Duodenal mucosa (tissue), 2 donors: Measurements from ENCODE around the gene YKT6.

Source experiments
- H3K27ac ChIP-seq: one replicate; pipeline ENCODE4 v1.7.0; 2013; ENCODE audit warnings: low read depth, low read length
- H3K27me3 ChIP-seq, 2 donors: one replicate each; pipeline ENCODE4 v1.7.0; 2013; ENCODE audit warnings: low read length in 2 of 2, control low read depth in 1 of 2; ENCODE audit not compliant: insufficient read depth in 2 of 2, control insufficient read depth in 1 of 2
- H3K36me3 ChIP-seq, 2 donors: one replicate each; pipeline ENCODE4 v1.7.0; 2013; ENCODE audit warnings: low read length in 2 of 2, control low read depth in 1 of 2; ENCODE audit not compliant: insufficient read depth in 2 of 2, control insufficient read depth in 1 of 2
- H3K4me1 ChIP-seq, 2 donors: one replicate each; pipeline ENCODE4 v1.7.0; 2013; ENCODE audit warnings: low read length in 2 of 2, control low read depth in 1 of 2; ENCODE audit not compliant: insufficient read depth in 2 of 2, control insufficient read depth in 1 of 2
- H3K4me3 ChIP-seq, 2 donors: one replicate each; pipeline ENCODE4 v1.7.0; 2013; ENCODE audit warnings: low read length in 2 of 2, low read depth in 1 of 2
- H3K9ac ChIP-seq, 2 donors: one replicate each; pipeline ENCODE4 v1.7.0; 2013; ENCODE audit warnings: low read length in 2 of 2, low read depth in 1 of 2
- H3K9me3 ChIP-seq, 2 donors: one replicate each; pipeline ENCODE4 v1.7.0; 2013; ENCODE audit warnings: low read length in 2 of 2, control low read depth in 1 of 2; ENCODE audit not compliant: control insufficient read depth in 1 of 2

Gene YKT6

DNA sequence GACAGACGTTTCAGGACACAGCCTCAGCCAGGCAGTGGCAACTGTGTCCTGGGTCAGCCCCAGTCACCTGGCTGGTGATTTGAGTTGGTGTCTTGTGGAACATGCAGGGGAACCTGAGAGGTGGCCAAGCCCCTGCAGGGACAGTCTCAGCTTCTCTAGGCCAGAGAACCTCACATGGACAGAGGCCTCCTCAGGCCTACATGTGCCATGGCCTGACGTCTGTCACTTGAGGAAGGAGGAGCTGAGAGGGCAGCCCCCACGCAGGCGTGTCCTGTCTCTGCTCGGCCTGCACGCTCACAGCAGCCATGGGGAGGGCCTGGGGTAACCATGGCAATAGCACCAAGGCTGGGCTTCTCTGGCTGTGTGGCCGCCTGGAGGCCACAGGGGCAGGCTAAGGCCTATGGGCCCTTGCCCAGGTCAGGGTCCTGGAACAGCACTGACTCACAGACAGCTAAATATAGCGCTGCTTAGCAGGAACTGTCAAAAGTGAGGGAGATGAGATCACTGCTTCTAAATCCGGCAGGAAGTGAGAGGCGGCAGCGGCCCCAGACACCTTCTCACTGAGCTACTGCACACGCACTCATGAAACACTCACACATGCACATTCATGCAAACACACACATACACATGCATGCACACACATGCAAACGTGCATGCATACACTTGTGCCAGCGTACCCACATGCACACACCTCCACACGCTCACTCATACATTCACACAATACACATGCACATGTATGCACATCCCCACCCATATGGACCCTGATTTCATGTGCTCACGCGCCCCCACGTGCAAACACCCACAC lies 57.0 kb downstream of the YKT6 start:
- H3K36me3 ChIP-seq = no peaks in the 10 kb centered on the region
- H3K4me3 ChIP-seq = peak overlapping the region; percentile 1 to 40
- no peaks in the 10 kb centered on the region for H3K9me3 ChIP-seq
- H3K9ac ChIP-seq = peak overlapping the region in 1 of 2 donors; percentile 7
- H3K27ac ChIP-seq = no peak overlapping the region
- no peaks in the 10 kb centered on the region for H3K27me3 ChIP-seq
- H3K4me1 ChIP-seq = peaks cover 15 to 19% of the 10 kb centered on the region in 2 donors

DNA sequence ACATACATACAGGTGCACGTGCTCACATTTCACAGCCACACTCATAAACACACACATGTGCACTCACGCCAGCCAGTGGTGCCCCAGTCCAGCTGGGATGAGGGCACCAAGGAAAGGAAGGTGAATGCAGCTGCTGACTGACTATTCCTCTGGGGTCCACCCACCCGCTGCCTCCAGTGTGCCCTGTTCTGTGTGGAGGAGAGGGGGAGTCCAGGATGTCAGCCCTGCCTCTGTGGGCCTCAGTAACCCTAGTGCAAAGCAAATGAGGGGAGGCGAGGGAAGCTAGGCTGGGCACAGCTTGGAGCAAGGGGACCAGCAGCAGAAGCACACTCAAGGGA lies 57.6 kb downstream of the YKT6 start:
- Histone ChIP-seq H3K27ac (no peak overlapping the region), H3K4me1 (peaks cover 15 to 19% of the 10 kb centered on the region in 2 donors), H3K4me3 (peak overlapping the region; percentile 1 to 40), H3K27me3 (no peaks in the 10 kb centered on the region), H3K36me3 (no peaks in the 10 kb centered on the region), H3K9me3 (no peaks in the 10 kb centered on the region), H3K9ac (no peak overlapping the region)

DNA sequence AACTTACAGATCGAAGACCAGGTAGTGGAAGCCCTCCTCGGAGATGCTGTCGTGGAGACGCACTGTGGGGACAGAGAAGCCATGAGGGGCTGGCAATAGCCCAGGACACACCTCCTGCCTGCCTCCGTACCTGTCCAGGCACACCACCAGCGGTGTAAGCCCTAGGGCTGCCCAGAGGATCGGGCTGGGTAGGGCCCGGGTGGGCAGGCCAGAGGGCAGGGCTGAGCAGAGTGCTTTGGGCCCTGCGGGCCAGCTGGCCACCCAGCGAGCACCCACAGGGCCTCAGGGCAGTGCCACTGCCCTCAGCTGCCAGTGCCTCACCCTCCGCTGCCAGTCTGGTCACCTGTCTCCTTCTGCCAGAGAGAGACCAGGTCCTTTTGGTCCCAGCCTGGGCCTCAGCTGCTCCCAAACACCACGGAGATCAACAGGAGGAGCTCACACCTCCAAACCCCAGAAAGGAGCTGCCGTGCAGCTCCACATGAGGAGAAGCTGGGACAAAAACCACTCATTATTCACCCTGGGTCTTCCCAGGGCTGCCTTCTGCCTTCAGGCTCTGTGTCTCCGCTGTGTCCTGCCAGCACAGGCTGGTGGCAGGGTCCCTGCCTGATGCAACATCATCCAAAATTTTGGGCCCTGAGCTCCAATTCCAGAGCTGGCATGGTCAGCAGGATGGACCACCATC lies 58.2 kb downstream of the YKT6 start:
- no peaks in the 10 kb centered on the region for H3K27me3 ChIP-seq
- H3K4me1 ChIP-seq = peaks cover 15 to 19% of the 10 kb centered on the region in 2 donors
- H3K9ac ChIP-seq = no peak overlapping the region
- H3K4me3 ChIP-seq = no peak overlapping the region
- H3K9me3 ChIP-seq = no peaks in the 10 kb centered on the region
- H3K27ac ChIP-seq = no peak overlapping the region
- no peaks in the 10 kb centered on the region for H3K36me3 ChIP-seq

DNA sequence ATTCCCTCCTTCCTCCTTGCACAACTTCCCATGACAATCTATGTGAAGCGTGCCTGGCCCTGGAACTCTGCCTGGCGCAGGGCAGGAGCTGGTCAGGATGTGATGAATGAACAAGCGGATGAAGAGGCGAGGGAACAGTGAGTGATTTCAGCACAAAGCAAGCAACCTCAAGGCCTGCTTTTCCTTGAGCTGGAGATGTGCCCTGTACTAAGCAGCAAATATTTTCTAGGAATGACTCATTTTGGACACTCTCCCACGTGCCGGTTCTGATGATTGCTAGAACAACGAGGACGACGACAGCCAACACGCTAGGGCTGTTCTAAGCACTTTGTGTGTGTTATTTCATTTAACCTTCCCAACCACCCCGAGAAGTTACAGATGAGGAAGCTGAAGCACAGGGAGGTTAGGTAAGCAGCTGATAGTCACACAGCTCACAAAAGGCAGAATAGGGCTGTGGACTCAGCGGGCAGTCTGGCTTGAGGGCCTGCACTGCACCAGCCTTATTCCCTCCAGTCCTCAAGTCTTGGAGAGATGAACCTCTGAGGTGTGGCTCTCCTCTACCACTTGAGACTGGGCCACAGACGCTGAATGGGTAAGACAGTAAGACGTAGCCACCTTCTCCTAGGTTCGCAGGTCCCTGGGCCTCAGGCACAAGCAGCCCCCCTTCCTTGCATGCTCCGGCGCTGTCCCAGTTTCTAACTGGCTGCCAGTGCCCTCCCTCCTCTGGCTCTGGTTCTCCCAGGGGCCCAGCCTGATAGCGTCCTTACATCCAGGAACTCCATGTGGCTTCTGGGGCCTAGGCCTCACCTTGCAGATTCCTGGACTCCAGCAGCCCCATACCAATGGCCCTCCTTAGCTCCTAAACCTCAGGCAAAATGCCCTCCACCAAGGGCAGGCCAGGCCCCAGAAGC lies 59.0 kb downstream of the YKT6 start:
- Histone ChIP-seq H3K9ac (no peak overlapping the region), H3K27ac (no peak overlapping the region), H3K4me3 (no peak overlapping the region), H3K36me3 (no peaks in the 10 kb centered on the region), H3K27me3 (peaks cover 0 to 2% of the 10 kb centered on the region in 2 donors), H3K9me3 (no peaks in the 10 kb centered on the region), H3K4me1 (peaks cover 15 to 19% of the 10 kb centered on the region in 2 donors)

DNA sequence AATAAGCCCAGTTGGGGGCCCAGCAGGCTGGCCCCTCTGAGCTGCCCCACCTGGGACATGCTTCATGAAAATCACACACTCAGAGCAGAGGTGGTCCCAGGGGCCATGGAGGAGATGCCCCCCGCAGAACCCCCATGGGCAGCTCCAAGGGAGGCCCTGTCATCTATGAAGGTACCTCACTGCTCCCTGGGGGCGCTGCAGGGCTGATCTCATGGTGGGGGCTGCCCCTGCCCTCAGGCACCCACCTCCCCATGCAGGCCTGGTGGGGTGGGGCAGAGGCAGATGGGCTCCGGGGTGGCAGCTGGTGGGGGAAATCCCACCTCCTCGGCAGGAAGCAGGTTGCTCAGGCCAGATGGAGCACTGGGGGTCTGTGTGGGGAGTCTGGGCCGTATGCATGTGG lies 60.5 kb downstream of the YKT6 start:
- H3K36me3 ChIP-seq = no peaks in the 10 kb centered on the region
- H3K9ac ChIP-seq = no peak overlapping the region
- no peak overlapping the region for H3K27ac ChIP-seq
- H3K4me1 ChIP-seq = peaks cover 15 to 19% of the 10 kb centered on the region in 2 donors
- H3K27me3 ChIP-seq = peaks cover 4 to 5% of the 10 kb centered on the region in 2 donors
- no peak overlapping the region for H3K4me3 ChIP-seq
- no peaks in the 10 kb centered on the region for H3K9me3 ChIP-seq

DNA sequence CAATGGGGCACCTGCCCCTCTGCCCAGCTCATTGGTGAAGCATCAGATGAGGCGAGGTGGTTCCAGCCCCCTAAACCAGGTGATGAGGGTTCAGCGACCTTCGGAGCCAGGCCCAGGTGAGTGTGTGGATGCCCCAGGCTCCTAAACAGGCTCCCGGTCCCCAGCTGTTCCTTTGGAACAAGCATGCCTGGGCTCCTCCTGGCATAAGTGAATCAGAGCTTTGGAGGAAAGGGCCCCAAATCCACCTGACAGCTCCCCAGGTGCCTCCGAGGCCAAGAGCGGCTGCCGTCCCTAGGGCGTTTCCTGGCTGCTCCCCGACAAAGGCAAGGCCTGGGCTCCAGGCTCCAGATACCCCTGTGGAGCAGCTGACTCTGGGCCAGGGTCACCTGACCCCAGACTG lies 61.3 kb downstream of the YKT6 start:
- Histone ChIP-seq H3K9ac (no peak overlapping the region), H3K4me3 (no peak overlapping the region), H3K27ac (no peak overlapping the region), H3K4me1 (peaks cover 15 to 19% of the 10 kb centered on the region in 2 donors), H3K9me3 (no peaks in the 10 kb centered on the region), H3K36me3 (no peaks in the 10 kb centered on the region), H3K27me3 (peaks cover 5 to 6% of the 10 kb centered on the region in 2 donors)

DNA sequence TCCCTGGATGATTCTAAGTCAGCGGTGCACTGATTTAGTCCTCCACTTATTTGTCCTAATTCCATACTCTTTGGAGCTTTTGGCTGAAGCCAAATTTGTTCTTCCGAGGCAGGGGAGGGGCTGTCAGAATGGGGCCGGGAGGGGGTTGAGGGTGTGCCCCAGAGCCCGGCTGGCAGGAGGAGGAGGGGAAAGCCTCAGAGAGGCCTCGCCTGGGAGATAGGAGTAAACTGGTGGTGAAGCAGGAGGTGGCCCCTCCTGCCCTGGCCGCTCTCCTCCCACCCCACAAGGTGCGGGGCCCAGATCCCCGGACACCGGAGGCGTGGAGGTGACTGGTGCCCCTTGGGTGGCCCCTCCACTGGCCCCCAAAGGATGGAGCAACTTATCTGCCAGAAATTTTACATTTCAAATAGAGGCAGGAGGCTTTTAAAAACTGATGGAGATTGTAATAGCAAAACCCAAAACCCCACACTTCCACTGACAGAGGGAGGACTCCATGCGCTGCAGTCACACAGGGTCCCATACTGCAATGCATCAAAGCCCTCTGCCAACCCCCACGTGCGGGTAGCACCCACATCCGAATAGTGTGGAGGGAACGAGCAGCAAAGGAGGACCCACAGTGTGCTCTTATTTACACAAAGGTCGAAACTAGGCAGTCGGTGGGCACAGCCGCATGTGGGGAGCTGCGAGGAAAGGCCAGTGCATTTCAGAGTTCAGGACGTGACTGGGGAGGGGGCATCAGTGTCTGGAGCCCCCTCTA lies 62.7 kb downstream of the YKT6 start:
- no peak overlapping the region for H3K9ac ChIP-seq
- H3K9me3 ChIP-seq = no peaks in the 10 kb centered on the region
- H3K4me1 ChIP-seq = peaks cover 3 to 5% of the 10 kb centered on the region in 2 donors
- H3K27me3 ChIP-seq = peaks cover 5 to 6% of the 10 kb centered on the region in 2 donors
- H3K36me3 ChIP-seq = no peaks in the 10 kb centered on the region
- no peak overlapping the region for H3K27ac ChIP-seq
- no peak overlapping the region for H3K4me3 ChIP-seq
